VCaP (cell line): ENCODE data around the gene A4GALT.

Experiments
- H3K27ac ChIP-seq: fragments of 450-650 bp; 2 replicates; pipeline ENCODE4 v1.5.1; 2017
- TF ChIP-seq, protein P1 (sequence below): fragments of 450-650 bp; conservative IDR thresholded peaks from 2 replicates; pipeline ENCODE4 v1.5.1; 2017; ENCODE audit warnings: mild to moderate bottlenecking, moderate library complexity

A4GALT gene

GRCh38 chr22:42720263-42721044, at the start of gene A4GALT:
Gene A4GALT (minus strand): TSS chr22:42720870. CDS start chr22:42693951, 26,919 bp downstream.
- TF ChIP-seq, protein P1, sequence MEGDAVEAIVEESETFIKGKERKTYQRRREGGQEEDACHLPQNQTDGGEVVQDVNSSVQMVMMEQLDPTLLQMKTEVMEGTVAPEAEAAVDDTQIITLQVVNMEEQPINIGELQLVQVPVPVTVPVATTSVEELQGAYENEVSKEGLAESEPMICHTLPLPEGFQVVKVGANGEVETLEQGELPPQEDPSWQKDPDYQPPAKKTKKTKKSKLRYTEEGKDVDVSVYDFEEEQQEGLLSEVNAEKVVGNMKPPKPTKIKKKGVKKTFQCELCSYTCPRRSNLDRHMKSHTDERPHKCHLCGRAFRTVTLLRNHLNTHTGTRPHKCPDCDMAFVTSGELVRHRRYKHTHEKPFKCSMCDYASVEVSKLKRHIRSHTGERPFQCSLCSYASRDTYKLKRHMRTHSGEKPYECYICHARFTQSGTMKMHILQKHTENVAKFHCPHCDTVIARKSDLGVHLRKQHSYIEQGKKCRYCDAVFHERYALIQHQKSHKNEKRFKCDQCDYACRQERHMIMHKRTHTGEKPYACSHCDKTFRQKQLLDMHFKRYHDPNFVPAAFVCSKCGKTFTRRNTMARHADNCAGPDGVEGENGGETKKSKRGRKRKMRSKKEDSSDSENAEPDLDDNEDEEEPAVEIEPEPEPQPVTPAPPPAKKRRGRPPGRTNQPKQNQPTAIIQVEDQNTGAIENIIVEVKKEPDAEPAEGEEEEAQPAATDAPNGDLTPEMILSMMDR, result no peak
- H3K27ac ChIP-seq, result peak within 1 kb of the TSS; percentile 32; the same call in 1 of the 2 replicates

DNA sequence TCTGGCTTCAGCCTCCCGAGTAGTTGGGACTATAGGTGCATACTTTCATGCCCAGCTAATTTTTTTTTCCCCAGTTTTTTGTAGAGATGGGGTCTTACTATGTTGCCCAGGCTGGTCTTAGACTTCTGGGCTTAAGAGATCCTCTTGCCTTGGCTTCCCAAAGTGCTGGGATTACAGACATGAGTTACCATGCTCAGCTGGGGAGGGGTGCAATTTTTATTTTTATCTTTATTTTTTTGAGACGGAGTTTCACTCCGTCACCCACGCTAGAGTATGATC, 49.7 kb upstream of the A4GALT start:
- TF ChIP-seq, protein P1, result no peak
- H3K27ac ChIP-seq, result peak overlapping the region; percentile 52; the same call in 1 of the 2 replicates

DNA sequence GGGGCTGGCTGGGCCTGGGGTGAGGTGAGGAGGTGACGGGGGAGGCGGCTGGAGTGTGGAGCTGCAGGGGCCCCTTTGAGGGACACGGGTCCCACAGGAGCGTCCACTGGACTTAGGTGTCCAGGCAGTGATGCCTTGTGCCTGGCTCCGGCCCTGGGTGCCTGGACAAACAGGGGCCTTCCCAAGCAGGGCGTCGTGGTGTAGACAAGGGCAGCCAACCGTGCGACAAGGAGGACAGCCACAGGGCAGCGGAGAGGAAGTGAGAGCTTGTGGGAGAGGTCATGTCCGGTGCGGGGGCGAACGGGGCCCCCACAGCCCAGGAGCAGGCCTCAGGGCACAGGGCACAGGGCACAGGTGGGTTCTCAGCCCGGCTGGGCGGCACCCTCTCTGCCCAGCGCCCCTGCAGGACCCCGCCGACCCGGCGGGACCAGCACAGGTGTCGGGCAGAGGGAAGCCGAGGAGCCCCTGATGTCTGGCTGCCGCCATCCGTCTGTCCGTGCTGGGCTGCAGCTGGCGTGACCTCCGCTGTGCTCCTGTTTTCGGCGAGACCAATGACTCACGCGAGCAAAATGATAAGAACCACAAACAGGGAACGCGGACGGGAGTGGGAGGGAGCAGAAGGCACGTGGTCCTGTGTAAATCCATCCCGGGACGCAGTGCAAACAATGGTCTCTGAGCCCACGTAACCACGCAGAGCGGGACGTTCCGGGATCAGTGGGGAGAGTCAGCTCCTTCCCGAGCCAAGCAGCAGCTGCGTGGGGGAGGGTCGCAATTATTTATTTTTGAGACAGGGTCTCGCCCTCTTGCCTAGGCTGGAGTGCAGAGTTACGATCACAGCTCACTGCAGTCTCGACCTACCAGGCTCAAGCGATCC, 49.1 kb upstream of the A4GALT start:
- H3K27ac ChIP-seq, result peak overlapping the region; percentile 52; the same call in 1 of the 2 replicates
- TF ChIP-seq, protein P1, result no peak

GRCh38 chr22:42769238-42769573, 48.5 kb upstream of the A4GALT start:
- H3K27ac ChIP-seq, result no peak overlapping the region; the same call in 1 of the 2 replicates
- TF ChIP-seq, protein P1, result no peak

DNA sequence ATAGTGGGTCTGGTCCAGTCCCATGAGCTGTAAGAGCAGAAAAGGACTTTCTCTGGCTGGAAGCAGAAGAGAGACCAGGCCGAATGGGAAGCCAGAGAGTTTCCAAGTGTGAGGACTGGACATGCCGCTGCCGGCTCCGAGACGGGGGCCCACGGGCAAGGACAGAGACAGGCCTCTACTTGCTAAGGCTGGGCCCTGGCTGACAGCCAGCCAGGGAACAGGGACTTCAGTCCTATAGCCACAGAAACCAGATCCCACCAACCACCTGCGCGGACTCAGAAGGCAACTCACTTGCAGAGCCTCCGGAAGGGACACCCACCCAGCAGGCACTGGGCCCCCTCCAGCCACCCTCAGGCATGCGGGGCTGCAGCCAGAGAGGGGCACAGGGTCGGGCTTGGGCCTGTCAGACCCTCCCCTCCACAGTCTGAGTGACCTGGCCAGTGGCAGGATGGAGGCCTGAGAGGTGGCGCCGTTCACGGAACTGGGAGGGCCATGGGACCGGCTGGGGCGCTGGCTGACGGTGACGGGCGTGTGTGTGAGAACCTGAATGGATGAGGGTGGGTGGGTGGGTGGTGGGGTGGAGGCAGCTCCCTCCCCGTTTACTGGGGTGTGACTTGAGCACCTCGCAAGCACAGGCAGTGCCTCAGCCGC, 47.8 kb upstream of the A4GALT start:
- H3K27ac ChIP-seq, result no peak overlapping the region

GRCh38 chr22:42766860-42767259, 46.2 kb upstream of the A4GALT start:
- H3K27ac ChIP-seq, result no peak overlapping the region
- TF ChIP-seq, protein P1, result no peak

More for the DNA sequence above, 47.8 kb upstream of the A4GALT start:
- TF ChIP-seq, protein P1, result no peak

DNA sequence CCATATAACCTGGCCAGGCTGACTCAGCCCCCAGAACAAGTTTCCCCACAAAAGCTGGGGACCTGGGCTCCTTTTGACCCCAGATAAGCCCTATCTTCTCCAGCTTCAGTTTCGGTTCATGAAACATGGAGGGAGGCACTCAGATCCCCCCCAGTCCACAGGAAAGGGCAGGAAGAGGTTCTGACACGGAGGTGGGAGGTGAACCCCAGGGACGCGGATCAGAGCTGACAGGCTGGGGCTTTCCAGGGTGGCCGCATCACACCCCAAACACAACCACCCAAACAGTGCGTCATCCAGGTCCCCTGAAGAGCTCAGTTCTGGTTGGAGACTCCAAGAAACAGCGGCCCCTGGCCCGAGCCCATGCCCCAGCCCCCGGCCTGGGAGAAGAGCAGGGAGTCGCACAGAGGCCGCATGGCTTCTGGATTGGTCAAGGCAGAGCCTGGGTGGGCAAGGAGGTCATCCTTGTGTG, 44.3 kb upstream of the A4GALT start:
- TF ChIP-seq, protein P1, result no peak

More for the DNA sequence above, 44.3 kb upstream of the A4GALT start:
- no peak overlapping the region for H3K27ac ChIP-seq
